Vagina (tissue), 2 donors: ENCODE results near the gene TBL1XR1. TPM values are rescaled to one million over a fixed set of nuclear protein-coding genes. Genes with fewer than 3 reads are reported as not detected.

Experiments used
- DNase-seq, 2 donors: peaks; one replicate each; pipeline ENCODE4 v3.0.0-alpha.2; 2017; ENCODE audit errors: extremely low spot score in 2 of 2
- H3K27ac ChIP-seq: fragments of 200-600 bp; sonication (generic); one replicate; pipeline ENCODE4 v1.5.1; 2019
- H3K27me3 ChIP-seq: fragments of 200-600 bp; sonication (generic); one replicate; pipeline ENCODE4 v1.5.1; 2019
- H3K36me3 ChIP-seq, 2 donors: fragments of 200-600 bp; sonication (generic); one replicate each; pipeline ENCODE4 v1.5.1; 2017 to 2019
- H3K4me1 ChIP-seq: fragments of 200-600 bp; sonication (generic); one replicate; pipeline ENCODE4 v1.5.1; 2019
- H3K4me3 ChIP-seq, 2 donors: fragments of 200-600 bp; sonication (generic); 1 replicate in 1 of 2; 2 replicates in 1 of 2; pipeline ENCODE4 v1.5.1; 2016 to 2019
- H3K9me3 ChIP-seq: fragments of 200-600 bp; sonication (generic); one replicate; pipeline ENCODE4 v1.5.1; 2019
- POLR2A ChIP-seq, 2 donors: fragments of 450-650 bp; IDR thresholded peaks; one replicate each; pipeline ENCODE4 v1.6.1; 2017; ENCODE audit warnings: antibody characterized with exemption in 2 of 2, mild to moderate bottlenecking in 2 of 2, moderate library complexity in 2 of 2
- POLR2AphosphoS5 ChIP-seq, 2 donors: sonication (generic); formaldehyde crosslinking; IDR thresholded peaks; one replicate each; pipeline ENCODE4 v1.9.0; 2017; ENCODE audit warnings: antibody characterized with exemption in 2 of 2, mild to moderate bottlenecking in 2 of 2, low read depth in 1 of 2; ENCODE audit not compliant: insufficient read depth in 1 of 2
- intact Hi-C: fragments of 100-400 bp; cut with DNase I; formaldehyde crosslinking; loops from one replicate; pipeline ENCODE4 v1.15.1; 2023
- total RNA-seq: library from RNA; depleted of rRNA; stranded (reverse); fragments of >200 nt; gene quantifications from one replicate; pipeline ENCODE4 v1.2.3, GENCODE V29; 2016
- TF ChIP-seq, protein P1 (sequence below), 3 experiments: fragments of 450-650 bp in 2 of 3; fragments of 200-600 bp in 1 of 3; sonication (generic) in 1 of 3; IDR thresholded peaks; one replicate each; pipeline ENCODE4 v1.5.1; 2017 to 2019; ENCODE audit warnings: antibody characterized with exemption in 3 of 3, mild to moderate bottlenecking in 2 of 3, moderate library complexity in 2 of 3

TBL1XR1 gene
- total RNA-seq, 1 donor from 2014 or later: 80.5 TPM

DNA sequence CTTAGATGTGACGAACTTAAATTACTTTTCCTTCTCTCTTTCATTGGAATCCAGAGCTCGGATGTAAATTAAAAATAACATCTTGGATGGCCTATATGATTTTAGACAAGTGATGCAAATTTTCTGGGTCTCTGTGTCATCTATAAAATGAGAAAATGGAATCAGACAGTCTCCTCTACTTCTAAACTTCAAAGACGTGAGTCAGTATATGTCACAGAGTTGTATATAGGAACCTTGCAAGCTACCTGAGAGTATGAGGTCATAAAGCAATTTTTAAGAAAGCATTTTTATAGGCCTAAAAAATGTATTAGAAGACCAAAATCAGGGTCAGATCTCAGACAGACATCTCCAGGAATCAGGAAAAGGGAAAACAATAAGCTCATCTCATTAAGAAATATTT lies 128.3 kb downstream of the TBL1XR1 start:
- H3K4me3 ChIP-seq: no peak overlapping the region
- no peaks in the 10 kb centered on the region for H3K36me3 ChIP-seq
- TF ChIP-seq POLR2A (IDR thresholded peaks at IDR 0.05): no peak
- TF ChIP-seq, protein P1, sequence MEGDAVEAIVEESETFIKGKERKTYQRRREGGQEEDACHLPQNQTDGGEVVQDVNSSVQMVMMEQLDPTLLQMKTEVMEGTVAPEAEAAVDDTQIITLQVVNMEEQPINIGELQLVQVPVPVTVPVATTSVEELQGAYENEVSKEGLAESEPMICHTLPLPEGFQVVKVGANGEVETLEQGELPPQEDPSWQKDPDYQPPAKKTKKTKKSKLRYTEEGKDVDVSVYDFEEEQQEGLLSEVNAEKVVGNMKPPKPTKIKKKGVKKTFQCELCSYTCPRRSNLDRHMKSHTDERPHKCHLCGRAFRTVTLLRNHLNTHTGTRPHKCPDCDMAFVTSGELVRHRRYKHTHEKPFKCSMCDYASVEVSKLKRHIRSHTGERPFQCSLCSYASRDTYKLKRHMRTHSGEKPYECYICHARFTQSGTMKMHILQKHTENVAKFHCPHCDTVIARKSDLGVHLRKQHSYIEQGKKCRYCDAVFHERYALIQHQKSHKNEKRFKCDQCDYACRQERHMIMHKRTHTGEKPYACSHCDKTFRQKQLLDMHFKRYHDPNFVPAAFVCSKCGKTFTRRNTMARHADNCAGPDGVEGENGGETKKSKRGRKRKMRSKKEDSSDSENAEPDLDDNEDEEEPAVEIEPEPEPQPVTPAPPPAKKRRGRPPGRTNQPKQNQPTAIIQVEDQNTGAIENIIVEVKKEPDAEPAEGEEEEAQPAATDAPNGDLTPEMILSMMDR (IDR thresholded peaks at IDR 0.05): no peak
- TF ChIP-seq POLR2AphosphoS5 (IDR thresholded peaks at IDR 0.05; ENCODE audit: insufficient read depth in 1 of 2, low read depth in 1 of 2): no peak
- H3K9me3 ChIP-seq: no peaks in the 10 kb centered on the region
- intact Hi-C loops: loop anchor here (10.0 kb wide), 1 partner anchor 126 kb away; the partner anchor contains the start of gene TBL1XR1
- H3K27me3 ChIP-seq: no peaks in the 10 kb centered on the region
- H3K27ac ChIP-seq: no peak overlapping the region
- no peak for DNase-seq
- H3K4me1 ChIP-seq: peaks cover 55% of the 10 kb centered on the region

DNA sequence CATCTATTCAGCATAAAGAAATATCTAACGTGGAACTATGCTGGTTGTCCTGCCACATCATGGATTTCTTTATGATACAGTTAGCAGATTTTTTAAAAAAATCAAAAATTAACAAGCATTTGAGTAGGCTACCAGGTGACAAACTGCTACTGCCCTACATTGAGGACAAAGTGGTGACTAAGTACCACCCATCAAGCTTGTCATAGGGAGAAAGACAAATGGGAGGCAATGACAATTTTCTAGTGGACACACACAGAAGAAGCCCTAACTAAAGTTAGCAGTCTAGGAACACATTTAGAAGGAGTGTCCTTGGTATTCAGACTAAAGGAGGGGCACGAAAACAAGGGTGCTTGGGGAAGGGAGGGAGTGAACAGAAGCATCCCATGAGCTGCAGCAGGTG lies 131.2 kb downstream of the TBL1XR1 start:
- peaks cover 51% of the 10 kb centered on the region for H3K4me1 ChIP-seq
- intact Hi-C loops: loop anchor here (10.0 kb wide), 1 partner anchor 129 kb away; the partner anchor contains the start of gene TBL1XR1

DNA sequence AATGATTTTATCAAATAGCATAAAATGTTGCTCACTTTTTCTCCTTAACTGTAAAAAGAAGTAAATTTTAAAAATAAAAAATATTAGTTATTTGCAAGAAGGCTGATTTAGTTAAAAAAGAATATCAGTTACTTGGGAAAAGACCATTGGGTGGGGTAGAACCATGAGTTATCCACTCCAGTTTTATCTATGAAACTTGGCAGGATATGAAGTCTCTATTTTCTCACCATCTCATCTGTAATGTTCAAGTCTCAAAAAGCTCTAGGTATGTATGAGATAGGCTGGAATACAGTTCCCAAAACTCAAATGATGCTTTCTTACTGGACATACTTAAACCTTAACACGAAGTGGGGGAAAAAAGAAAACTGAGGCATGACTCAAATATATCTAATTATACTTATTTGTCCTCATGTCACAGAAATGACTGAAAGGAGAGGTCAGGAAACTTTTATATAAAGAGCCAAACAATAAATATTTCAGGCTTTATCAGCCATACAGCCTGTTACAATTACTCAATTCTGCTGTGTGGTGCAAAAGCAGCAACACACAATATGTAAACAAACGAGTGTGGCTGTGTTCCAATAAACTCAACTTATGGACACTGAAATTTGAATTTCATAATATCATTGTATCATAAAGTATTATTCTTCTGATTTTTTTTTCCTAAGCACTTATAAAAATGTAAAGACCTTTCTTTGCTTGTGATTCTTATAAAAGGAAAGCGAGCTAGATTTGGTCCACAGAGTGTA lies 131.8 kb downstream of the TBL1XR1 start:
- peaks cover 49% of the 10 kb centered on the region for H3K4me1 ChIP-seq
- TF ChIP-seq POLR2AphosphoS5 (IDR thresholded peaks at IDR 0.05; ENCODE audit: insufficient read depth in 1 of 2, low read depth in 1 of 2) (no peak), POLR2A (IDR thresholded peaks at IDR 0.05) (no peak)
- TF ChIP-seq, protein P1 (IDR thresholded peaks at IDR 0.05): no peak
- H3K27ac ChIP-seq: no peak overlapping the region
- no peaks in the 10 kb centered on the region for H3K36me3 ChIP-seq
- H3K9me3 ChIP-seq: no peaks in the 10 kb centered on the region
- H3K4me3 ChIP-seq: no peak overlapping the region
- intact Hi-C loops: loop anchor here (10.0 kb wide), 1 partner anchor 129 kb away; the partner anchor contains the start of gene TBL1XR1
- H3K27me3 ChIP-seq: no peaks in the 10 kb centered on the region
- DNase-seq: no peak

More for the DNA sequence above, 131.2 kb downstream of the TBL1XR1 start:
- H3K4me3 ChIP-seq: no peak overlapping the region
- H3K27me3 ChIP-seq: no peaks in the 10 kb centered on the region
- H3K27ac ChIP-seq: no peak overlapping the region
- H3K36me3 ChIP-seq: no peaks in the 10 kb centered on the region
- DNase-seq: no peak
- no peaks in the 10 kb centered on the region for H3K9me3 ChIP-seq
- TF ChIP-seq POLR2A (IDR thresholded peaks at IDR 0.05) (no peak), POLR2AphosphoS5 (IDR thresholded peaks at IDR 0.05; ENCODE audit: insufficient read depth in 1 of 2, low read depth in 1 of 2) (no peak)
- TF ChIP-seq, protein P1 (IDR thresholded peaks at IDR 0.05): no peak

DNA sequence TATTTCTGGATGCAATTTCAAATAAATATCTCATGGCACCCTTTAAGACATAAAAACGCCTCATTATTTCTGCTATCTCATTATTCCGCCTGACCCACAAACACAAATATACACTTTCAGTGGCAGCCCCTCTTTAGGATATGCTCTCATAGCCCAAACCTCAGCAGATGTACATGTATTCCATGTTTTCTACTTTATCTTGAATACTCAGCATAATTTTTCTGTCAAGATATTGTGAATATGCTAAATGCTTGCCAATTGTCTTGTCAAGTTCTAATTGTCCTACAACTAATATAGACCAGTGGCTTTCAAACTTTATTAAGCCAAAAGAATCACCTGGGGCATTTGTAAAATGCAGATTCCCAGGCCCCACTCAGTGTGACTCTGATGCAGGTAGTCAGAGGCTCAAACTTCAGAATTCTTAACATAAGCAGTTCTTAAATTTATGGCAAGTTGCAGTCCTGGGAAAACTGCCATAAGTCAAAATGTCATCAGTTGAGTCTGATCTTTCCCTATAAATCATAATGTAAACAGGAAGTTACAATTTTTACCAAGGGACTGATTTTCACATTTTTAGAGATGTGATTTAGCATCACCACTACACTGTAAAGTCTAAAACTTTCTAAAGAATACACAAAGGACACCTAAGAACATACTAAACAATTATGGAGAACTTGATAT lies 135.1 kb downstream of the TBL1XR1 start:
- Histone ChIP-seq H3K9me3 (no peaks in the 10 kb centered on the region), H3K4me1 (peaks cover 29% of the 10 kb centered on the region), H3K27me3 (no peaks in the 10 kb centered on the region), H3K36me3 (no peaks in the 10 kb centered on the region), H3K27ac (no peak overlapping the region), H3K4me3 (no peak overlapping the region)
- TF ChIP-seq POLR2AphosphoS5 (IDR thresholded peaks at IDR 0.05; ENCODE audit: insufficient read depth in 1 of 2, low read depth in 1 of 2) (no peak), POLR2A (IDR thresholded peaks at IDR 0.05) (no peak)
- TF ChIP-seq, protein P1 (IDR thresholded peaks at IDR 0.05): no peak
- DNase-seq: no peak
- intact Hi-C loops: loop anchor here (10.0 kb wide), 1 partner anchor 133 kb away; the partner anchor contains the start of gene TBL1XR1
